ENCODE results near the gene AGAP2.

GRCh38 chr12:57781244-57781643 is 42.7 kb upstream of the AGAP2 start:
- TF ChIP-seq, protein P1, sequence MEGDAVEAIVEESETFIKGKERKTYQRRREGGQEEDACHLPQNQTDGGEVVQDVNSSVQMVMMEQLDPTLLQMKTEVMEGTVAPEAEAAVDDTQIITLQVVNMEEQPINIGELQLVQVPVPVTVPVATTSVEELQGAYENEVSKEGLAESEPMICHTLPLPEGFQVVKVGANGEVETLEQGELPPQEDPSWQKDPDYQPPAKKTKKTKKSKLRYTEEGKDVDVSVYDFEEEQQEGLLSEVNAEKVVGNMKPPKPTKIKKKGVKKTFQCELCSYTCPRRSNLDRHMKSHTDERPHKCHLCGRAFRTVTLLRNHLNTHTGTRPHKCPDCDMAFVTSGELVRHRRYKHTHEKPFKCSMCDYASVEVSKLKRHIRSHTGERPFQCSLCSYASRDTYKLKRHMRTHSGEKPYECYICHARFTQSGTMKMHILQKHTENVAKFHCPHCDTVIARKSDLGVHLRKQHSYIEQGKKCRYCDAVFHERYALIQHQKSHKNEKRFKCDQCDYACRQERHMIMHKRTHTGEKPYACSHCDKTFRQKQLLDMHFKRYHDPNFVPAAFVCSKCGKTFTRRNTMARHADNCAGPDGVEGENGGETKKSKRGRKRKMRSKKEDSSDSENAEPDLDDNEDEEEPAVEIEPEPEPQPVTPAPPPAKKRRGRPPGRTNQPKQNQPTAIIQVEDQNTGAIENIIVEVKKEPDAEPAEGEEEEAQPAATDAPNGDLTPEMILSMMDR (IDR thresholded peaks at IDR 0.05), result no peak
- no peak for TF ChIP-seq POLR2A (IDR thresholded peaks at IDR 0.05)
- no peak for TF ChIP-seq EP300 (IDR thresholded peaks at IDR 0.05)

Data from tibial nerve (tissue), 4 donors.